ENCODE results near the gene ZNF367. TPM values are rescaled to one million over a fixed set of nuclear protein-coding genes. Genes with fewer than 3 reads are reported as not detected.

The ZNF367 gene
- total RNA-seq, 1 donor from 2014 or later, result 12.2 TPM

DNA sequence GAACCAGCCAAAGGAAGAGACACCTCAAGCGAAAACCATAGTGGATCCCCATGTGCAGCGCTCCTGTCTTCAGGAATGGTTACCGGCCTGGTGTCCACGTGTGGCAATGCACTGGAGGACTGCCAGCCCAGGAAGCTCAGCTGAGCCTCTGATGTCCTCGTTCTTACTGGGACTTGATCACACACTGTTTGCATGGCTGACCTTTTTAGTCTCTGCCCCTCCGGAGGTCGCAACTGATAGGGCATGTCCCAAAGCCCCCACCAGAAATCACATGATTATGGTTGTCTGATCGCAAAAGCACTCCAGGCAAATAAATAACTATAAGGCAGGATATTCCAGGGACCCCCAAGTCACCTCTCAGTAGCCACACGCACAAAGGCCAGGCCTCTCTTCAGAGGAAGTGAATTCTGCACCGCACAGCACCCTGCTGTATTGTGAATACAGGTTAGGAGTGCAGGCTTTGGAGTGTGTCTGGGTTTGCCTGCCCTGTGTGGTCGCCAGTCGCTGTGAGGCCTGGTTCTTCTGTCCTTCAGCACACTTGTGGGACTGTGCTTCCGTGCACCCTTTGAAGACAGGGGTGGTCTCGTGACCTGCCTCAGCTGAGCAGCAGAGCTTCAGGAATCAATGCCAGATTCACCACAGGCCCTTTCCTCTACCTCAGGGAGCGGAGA lies 18.4 kb upstream of the ZNF367 start:
- no peak for DNase-seq (ENCODE audit: low read depth)
- TF ChIP-seq, protein P1, sequence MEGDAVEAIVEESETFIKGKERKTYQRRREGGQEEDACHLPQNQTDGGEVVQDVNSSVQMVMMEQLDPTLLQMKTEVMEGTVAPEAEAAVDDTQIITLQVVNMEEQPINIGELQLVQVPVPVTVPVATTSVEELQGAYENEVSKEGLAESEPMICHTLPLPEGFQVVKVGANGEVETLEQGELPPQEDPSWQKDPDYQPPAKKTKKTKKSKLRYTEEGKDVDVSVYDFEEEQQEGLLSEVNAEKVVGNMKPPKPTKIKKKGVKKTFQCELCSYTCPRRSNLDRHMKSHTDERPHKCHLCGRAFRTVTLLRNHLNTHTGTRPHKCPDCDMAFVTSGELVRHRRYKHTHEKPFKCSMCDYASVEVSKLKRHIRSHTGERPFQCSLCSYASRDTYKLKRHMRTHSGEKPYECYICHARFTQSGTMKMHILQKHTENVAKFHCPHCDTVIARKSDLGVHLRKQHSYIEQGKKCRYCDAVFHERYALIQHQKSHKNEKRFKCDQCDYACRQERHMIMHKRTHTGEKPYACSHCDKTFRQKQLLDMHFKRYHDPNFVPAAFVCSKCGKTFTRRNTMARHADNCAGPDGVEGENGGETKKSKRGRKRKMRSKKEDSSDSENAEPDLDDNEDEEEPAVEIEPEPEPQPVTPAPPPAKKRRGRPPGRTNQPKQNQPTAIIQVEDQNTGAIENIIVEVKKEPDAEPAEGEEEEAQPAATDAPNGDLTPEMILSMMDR (conservative IDR thresholded peaks at IDR 0.05; ENCODE audit: low read depth, low read length), result no peak
- H3K4me3 ChIP-seq (ENCODE audit: low read depth, low read length), result no peak overlapping the region

DNA sequence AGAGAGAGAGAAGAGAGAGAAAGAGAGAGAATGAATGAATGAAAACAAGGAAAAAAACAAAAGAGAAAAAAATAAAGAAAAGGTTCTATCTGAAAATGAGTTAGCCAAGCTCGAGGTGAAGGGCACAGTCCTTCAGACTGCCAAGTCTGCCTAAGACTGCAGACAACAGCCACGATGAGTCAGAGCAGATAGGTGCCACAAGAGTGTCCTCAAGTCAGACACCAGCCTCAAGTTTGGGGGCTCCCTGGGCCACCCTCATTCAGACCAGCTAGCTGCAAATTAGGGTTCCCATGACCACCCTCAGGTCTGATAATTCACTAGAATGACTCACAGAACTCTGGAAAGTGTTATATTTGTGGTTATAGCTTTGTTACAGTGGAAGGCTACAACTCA lies 17.9 kb upstream of the ZNF367 start:
- TF ChIP-seq, protein P1 (conservative IDR thresholded peaks at IDR 0.05; ENCODE audit: low read depth, low read length), result no peak
- no peak for DNase-seq (ENCODE audit: low read depth)
- H3K4me3 ChIP-seq (ENCODE audit: low read depth, low read length), result no peak overlapping the region

DNA sequence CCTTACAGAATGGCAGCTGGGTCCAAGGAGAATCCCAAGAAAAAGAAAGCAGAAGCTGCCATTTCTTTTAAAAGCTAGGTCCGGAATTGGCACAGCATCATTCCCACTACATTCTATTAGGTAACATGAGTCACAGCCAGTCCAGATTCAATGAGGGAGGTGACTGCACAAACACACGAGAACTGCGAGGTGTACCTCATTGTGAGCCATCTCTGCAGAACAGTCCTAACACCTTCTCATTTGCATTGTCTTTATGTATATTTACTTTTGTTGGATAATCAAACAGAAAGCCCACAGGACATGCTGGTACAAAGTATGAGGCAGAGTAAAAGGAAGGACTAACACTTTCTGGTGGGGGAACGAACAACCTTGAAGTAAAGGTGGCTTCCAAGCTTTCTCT lies 17.2 kb upstream of the ZNF367 start:
- no peak for DNase-seq (ENCODE audit: low read depth)
- H3K4me3 ChIP-seq (ENCODE audit: low read depth, low read length), result no peak overlapping the region
- TF ChIP-seq, protein P1 (conservative IDR thresholded peaks at IDR 0.05; ENCODE audit: low read depth, low read length), result no peak

DNA sequence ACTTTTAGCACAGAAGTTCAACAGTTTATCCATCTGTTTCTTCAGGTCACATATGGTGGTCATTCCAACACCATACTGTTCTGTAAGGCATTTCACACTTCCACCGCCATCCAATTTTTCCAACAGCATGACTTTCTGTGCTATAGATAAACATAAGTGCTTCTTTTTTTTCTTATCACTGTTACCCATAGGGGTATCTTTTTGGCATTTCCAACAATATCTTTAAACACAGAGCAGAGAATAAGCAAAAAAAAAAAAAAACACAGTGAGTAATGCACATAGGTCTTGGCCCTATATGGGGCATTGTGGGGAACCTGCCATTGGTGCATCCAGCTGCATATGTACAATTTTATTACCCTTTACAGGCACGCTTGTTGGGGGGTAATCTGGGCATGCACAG lies 12.2 kb upstream of the ZNF367 start:
- TF ChIP-seq, protein P1 (conservative IDR thresholded peaks at IDR 0.05; ENCODE audit: low read depth, low read length), result no peak
- no peak overlapping the region for H3K4me3 ChIP-seq (ENCODE audit: low read depth, low read length)
- DNase-seq (ENCODE audit: low read depth), result no peak

DNA sequence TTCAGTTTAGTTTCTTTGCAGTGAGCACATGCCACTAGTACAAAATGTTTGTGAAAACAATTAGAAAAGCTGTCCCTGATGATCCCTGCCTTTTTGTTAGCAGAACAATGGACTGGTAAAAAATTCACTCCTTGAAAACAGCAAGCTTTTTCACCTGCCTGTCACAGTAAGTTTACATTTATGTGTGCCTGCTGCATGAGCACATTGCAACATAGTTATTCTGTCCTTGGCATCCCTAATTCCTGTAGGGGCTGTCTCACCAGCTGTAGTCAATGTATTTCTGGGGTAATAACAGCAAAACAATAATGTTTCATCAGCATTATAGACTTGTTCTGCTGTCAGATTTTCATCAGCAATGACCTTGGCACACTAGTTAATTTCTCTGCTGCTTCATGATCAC lies 11.6 kb upstream of the ZNF367 start:
- TF ChIP-seq, protein P1 (conservative IDR thresholded peaks at IDR 0.05; ENCODE audit: low read depth, low read length), result no peak
- DNase-seq (ENCODE audit: low read depth), result no peak

DNA sequence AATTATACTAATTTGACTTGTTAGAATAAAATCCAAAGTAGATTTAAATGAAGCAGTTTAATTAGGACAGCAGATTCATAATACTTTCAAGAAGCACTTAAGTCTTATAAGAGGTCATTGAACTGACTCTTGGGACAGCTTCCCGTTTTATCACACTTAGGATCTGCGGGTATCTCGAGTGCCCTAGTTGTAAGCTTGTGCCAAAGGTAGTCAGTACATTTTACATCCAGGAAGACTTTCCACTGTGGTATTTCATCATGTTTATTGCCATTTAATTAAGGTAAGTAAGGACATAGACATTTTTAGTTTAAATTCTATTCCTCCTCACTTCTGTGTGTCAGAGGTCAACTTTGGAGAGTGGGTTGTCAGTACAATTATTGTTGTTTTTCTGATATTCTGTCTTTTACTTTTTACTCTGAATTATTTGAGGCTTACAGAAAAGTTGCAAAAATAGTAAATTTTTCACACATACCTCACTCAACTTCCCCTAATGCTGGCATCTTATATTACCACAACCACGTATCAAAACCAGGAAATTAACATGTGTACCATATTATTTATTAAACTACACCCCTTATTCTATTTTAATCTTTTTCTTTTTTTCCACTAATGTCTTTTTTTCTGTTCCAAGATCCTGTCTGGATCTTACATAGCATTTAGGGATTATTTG lies 7.5 kb upstream of the ZNF367 start:
- TF ChIP-seq, protein P1 (conservative IDR thresholded peaks at IDR 0.05; ENCODE audit: low read depth, low read length), result no peak
- no peak overlapping the region for H3K4me3 ChIP-seq (ENCODE audit: low read depth, low read length)
- no peak for DNase-seq (ENCODE audit: low read depth)

More for the DNA sequence above, 11.6 kb upstream of the ZNF367 start:
- no peak overlapping the region for H3K4me3 ChIP-seq (ENCODE audit: low read depth, low read length)

DNA sequence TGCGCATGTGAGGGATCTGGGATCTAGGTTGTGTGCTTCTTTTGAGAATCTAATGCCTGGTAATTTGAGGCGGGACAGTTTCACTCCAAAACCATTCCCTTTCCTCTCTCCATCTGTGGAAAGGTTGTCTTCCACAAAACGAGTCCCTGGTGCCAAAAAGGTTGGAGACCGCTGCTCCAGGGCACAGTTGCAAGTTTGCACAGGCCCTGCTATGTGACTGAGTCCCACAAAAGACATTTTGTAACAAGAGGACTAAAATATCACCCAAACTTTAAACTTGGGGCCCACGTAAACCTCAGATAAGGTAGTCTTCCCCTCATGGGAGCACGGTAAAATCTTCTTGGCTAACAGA lies 5.8 kb upstream of the ZNF367 start:
- H3K4me3 ChIP-seq (ENCODE audit: low read depth, low read length), result no peak overlapping the region
- TF ChIP-seq, protein P1 (conservative IDR thresholded peaks at IDR 0.05; ENCODE audit: low read depth, low read length), result no peak
- no peak for DNase-seq (ENCODE audit: low read depth)

Measured in epithelial cell of proximal tubule (primary cell).